ENCODE measurements around the gene RBP7. TPM values are rescaled to one million over a fixed set of nuclear protein-coding genes. Genes with fewer than 3 reads are reported as not detected.
"Not testable (repeated sequence)": the region's sequence is repeated elsewhere in the genome, so short reads cannot be mapped to it uniquely, and the experiment has no call there.

RBP7 gene
- total RNA-seq, 3 donors from 2014 or later = not detected

DNA sequence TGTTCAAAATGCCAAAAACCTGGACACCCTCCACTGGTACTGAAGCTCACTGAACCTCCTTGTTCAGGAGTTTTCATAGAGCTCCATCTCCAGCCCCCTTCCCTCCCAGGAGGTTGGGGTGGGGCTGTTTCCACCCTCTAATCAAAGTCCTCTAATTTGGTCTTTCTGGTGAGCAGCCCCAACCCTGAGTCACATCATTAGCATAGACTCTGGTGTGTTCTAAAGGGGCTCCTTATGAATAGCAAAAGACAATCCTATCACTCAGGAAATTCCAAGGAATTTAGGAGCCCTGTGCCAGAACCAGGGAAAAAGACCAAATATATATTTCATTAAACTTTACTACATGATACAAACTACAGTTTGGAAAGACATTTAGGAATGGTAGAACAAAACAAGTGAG is 22.5 kb downstream of the RBP7 start:
- H3K4me3 Mint-ChIP-seq = no peak overlapping the region
- ATAC-seq = no peak
- H3K27me3 Mint-ChIP-seq (ENCODE audit: low read depth) = peaks cover 3% of the 10 kb centered on the region
- H3K9me3 Mint-ChIP-seq = no peaks in the 10 kb centered on the region
- no peaks in the 10 kb centered on the region for H3K4me1 Mint-ChIP-seq (ENCODE audit: low read depth)
- no peaks in the 10 kb centered on the region for H3K36me3 Mint-ChIP-seq (ENCODE audit: insufficient read depth)
- DNase-seq = no peak

DNA sequence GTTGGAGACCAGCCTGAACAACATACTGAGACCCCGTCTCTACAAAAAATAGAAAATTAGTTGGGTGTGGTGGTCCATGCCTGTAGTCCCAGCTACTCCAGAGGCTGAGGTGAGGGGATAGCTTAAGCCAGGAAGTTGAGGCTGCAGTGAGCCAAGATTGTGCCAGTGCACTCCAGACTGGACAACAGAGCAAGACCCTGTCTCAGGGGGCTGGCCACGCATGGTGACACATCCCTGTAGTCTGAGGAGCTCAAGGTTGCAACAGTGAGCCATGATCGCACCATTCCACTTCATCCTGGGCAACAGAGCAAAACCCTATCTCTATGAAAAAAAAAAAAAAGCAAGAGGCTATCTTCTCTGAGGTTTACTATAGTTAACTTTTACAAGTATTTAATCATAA is 23.1 kb downstream of the RBP7 start:
- no peak overlapping the region for H3K4me3 Mint-ChIP-seq
- no peaks in the 10 kb centered on the region for H3K36me3 Mint-ChIP-seq (ENCODE audit: insufficient read depth)
- DNase-seq = no peak
- H3K9me3 Mint-ChIP-seq = no peaks in the 10 kb centered on the region
- no peak for ATAC-seq
- no peaks in the 10 kb centered on the region for H3K4me1 Mint-ChIP-seq (ENCODE audit: low read depth)
- H3K27me3 Mint-ChIP-seq (ENCODE audit: low read depth) = no peaks in the 10 kb centered on the region

DNA sequence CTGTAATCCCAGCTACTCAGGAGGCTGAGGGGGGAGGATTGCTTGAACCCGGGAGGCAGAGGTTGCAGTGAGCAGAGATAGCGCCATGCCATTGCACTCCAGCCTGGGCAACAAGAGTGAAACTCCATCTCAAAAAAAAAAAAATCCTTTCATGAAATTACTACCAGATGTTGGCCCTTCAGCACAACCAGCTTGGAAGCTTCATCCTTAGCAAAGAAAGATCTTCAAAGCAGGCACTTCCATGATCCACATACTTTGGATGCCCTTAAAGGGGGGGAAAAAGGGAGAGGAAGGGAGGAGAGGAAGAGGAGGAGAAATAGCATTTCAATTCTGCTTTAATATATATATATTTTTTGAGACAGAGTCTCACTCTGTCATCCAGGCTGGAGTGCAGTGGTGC is 23.6 kb downstream of the RBP7 start:
- H3K27me3 Mint-ChIP-seq (ENCODE audit: low read depth); H3K36me3 Mint-ChIP-seq (ENCODE audit: insufficient read depth); H3K4me3 Mint-ChIP-seq; H3K4me1 Mint-ChIP-seq (ENCODE audit: low read depth); H3K9me3 Mint-ChIP-seq; DNase-seq; ATAC-seq: not testable (repeated sequence)

DNA sequence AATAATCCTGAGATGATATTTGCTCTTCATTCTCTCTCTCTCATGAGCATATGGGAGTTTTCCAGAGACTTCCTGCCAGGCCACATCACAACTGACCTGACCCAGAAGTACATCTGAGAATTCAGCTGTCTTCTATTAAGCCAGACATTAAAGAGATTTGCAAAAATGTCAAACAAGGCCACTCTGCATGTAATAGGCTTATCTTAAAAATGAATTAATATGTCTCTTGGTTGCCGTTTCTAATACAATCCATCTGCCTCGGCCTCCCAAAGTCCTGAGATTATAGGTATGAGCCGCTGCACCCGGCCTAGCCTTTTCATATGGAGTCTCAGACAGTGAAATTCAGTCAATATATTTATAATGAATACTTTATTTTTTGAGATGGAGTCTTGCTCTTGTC is 25.0 kb downstream of the RBP7 start:
- not testable (repeated sequence) for DNase-seq; H3K27me3 Mint-ChIP-seq (ENCODE audit: low read depth); H3K36me3 Mint-ChIP-seq (ENCODE audit: insufficient read depth); H3K4me1 Mint-ChIP-seq (ENCODE audit: low read depth); ATAC-seq; H3K4me3 Mint-ChIP-seq; H3K9me3 Mint-ChIP-seq

DNA sequence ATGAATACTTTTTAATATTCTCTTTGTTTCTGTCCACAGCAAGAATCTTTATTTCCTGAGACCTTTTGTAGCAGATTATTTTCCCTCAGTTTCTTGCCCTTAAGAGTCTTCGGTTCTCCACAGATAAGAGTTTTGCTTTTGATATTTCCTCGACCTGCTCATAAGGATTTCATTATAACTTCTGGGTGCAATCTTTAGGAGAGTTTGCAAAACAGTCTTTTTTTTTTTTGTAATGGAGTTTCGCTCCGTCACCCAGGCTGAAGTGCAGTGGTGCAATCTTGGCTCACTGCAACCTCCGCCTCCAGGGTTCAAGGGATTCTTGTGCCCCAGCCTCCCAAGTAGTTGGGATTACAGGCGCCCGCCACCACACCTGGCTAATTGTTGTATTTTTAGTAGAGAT is 25.6 kb downstream of the RBP7 start:
- no peak for DNase-seq
- Mint-ChIP-seq H3K4me3 (no peak overlapping the region), H3K27me3 (ENCODE audit: low read depth) (no peaks in the 10 kb centered on the region), H3K9me3 (no peaks in the 10 kb centered on the region), H3K4me1 (ENCODE audit: low read depth) (no peaks in the 10 kb centered on the region), H3K36me3 (ENCODE audit: insufficient read depth) (no peaks in the 10 kb centered on the region)
- no peak for ATAC-seq

DNA sequence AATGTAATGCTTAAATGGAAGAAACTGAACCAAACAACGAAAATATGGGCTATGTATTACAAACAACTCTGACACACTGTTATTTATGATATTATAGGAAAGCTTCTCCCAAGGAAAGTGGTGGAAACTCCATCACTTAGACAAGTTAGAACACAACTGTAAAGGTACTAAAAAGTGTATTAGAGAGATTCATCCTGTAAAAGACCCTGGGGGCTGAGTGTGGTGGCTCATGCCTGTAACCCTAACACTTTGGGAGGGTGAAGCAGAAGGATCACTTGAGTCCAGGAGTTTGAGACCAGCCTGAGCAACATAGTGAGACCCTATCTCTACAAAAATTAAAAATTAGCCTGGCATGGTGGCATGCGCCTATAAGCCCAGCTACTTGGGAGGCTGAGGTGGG is 28.3 kb downstream of the RBP7 start:
- no peaks in the 10 kb centered on the region for H3K9me3 Mint-ChIP-seq
- H3K36me3 Mint-ChIP-seq (ENCODE audit: insufficient read depth) = no peaks in the 10 kb centered on the region
- H3K27me3 Mint-ChIP-seq (ENCODE audit: low read depth) = no peaks in the 10 kb centered on the region

DNA sequence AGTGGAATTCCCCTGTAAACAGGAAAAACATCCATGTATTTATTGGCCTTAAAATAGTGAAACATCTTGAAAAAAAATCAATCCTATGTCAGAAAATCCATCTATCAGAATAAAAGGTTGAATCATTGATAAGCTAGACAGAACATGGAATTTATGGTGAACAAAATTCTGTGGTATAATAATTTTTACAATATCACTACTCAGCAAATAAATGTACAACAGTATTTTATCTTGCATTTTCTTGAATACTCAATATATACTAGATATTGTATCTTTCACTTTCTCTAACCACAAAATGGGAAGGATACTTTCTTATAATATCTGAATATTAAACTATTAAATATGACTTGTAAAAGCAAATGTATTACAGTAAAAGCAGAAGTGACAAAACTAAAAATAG is 30.0 kb downstream of the RBP7 start:
- H3K4me3 Mint-ChIP-seq = no peak overlapping the region
- no peak for ATAC-seq
- H3K27me3 Mint-ChIP-seq (ENCODE audit: low read depth) = no peaks in the 10 kb centered on the region
- no peaks in the 10 kb centered on the region for H3K36me3 Mint-ChIP-seq (ENCODE audit: insufficient read depth)
- no peak for DNase-seq
- H3K9me3 Mint-ChIP-seq = no peaks in the 10 kb centered on the region
- H3K4me1 Mint-ChIP-seq (ENCODE audit: low read depth) = no peaks in the 10 kb centered on the region

More for the DNA sequence above, 28.3 kb downstream of the RBP7 start:
- ATAC-seq (no peak), DNase-seq (no peak)
- H3K4me1 Mint-ChIP-seq (ENCODE audit: low read depth) = no peaks in the 10 kb centered on the region
- H3K4me3 Mint-ChIP-seq = no peak overlapping the region

DNA sequence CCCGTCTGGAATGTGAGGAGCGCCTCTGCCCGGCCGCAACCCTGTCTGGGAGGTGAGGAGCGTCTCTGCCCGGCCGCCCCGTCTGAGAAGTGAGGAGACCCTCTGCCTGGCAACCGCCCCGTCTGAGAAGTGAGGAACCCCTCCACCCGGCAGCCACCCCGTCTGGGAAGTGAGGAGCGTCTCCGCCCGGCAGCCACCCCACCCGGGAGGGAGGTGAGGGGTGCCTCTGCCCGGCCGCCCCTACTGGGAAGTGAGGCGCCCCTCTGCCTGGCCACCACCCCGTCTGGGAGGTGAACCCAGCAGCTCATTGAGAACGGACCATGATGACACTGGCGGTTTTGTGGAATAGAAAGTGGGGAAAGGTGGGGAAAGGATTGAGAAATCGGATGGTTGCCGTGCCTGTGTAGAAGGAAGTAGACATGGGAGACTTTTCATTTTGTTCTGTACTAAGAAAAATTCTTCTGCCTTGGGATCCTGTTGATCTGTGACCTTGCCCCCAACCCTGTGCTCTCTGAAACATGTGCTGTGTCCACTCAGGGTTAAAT is 32.0 kb downstream of the RBP7 start:
- not testable (repeated sequence) for H3K36me3 Mint-ChIP-seq (ENCODE audit: insufficient read depth); H3K27me3 Mint-ChIP-seq (ENCODE audit: low read depth); H3K4me3 Mint-ChIP-seq; DNase-seq; H3K9me3 Mint-ChIP-seq; ATAC-seq
- peaks cover 10% of the 10 kb centered on the region for H3K4me1 Mint-ChIP-seq (ENCODE audit: low read depth)

DNA sequence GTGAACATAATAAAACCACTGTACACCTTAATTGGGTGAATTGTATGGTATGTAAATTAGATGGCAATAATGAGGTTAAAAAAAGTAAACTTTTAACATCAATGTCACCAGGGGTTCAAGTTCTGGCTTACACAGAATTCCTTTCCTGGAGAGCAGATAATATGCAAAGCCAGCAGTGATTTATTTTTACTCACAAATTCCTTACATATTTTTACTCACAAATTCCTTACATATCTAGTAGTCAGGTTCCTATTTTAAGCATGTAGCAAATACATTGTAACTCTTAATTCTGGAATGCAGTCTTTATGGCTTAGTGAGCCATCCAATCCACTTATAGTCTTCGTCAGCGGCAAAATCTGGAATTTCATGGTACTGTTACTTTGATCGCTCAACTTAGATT is 34.4 kb downstream of the RBP7 start:
- no peak for DNase-seq
- peaks cover 2% of the 10 kb centered on the region for H3K36me3 Mint-ChIP-seq (ENCODE audit: insufficient read depth)
- peak overlapping the region; percentile 11 for H3K4me3 Mint-ChIP-seq
- peaks cover 22% of the 10 kb centered on the region for H3K4me1 Mint-ChIP-seq (ENCODE audit: low read depth)
- no peaks in the 10 kb centered on the region for H3K27me3 Mint-ChIP-seq (ENCODE audit: low read depth)
- no peaks in the 10 kb centered on the region for H3K9me3 Mint-ChIP-seq
- ATAC-seq = no peak

DNA sequence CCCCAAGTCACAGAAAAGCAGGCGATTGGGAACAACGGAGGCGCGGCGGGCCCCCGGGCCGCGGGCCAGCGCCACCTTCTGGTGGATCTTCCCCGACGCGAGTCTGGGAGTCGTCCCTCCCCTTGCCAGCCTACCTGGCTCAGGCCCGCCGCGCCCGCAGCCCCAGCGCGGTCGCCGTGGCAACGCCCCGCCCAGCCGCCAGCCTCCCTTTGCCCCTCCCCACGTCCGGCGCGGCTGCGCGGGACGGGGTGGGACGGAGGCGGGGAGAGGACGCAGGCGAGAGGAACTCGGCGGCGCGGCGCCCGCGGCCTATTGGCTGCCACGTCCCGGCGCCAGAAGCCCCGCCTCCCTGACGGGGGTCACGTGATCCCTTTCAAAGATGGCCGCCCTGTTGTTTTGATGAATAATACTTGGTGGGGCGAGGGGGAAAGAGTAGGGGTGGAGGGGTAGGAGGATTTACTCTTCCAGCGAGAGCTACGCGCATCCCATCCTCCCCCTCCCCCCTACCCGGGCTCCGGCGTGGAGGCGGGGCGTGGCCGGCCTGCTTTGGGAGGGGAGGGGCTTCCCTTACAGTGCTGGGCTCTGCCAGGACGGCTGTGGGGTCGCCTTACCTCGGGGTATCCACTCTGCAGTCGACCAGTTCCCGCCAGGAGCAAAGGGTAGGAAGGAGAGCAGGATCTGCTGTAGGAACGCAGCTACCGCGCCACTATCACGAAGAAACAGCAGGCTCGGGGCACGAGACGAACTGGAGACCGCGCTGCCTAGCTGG is 35.7 kb downstream of the RBP7 start, which contains the start of gene UBE4B:
TSS of gene UBE4B (plus strand) at position 369 of the 769 bp plus-strand sequence. CDS start 713 bp downstream, outside the sequence.
- Mint-ChIP-seq H3K4me1 (ENCODE audit: low read depth) (peaks cover 22% of the 10 kb centered on the region), H3K36me3 (ENCODE audit: insufficient read depth) (peaks cover 5% of the 10 kb centered on the region), H3K9me3 (no peaks in the 10 kb centered on the region), H3K4me3 (peak within 1 kb of the TSS; percentile 97), H3K27me3 (ENCODE audit: low read depth) (no peaks in the 10 kb centered on the region)
- ATAC-seq (peak; percentile 92 to 94), DNase-seq (peak; percentile 98)

DNA sequence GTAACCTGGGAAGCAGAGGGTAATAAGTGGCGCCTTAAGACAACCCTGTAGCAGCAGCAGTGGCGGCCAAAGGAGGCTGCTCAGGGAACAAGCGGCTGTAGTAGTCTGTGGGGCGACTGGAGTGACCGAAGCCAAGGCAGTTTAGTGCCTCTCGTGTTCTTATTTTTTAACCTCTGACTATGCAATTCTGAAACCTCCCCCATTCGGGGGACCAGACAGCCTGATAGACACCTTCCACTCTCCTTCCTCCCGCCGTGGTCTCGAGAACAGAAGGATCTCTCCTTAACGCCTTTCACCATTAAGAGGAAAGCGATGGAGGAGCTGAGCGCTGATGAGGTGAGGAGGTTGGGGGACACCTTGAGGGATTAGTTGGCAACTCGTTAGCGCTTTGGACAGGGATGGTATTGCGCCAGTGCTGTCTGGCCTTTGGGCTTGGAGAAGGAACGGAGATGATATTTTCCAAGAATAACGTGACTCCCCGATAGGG is 36.4 kb downstream of the RBP7 start:
- no peak for DNase-seq
- H3K4me3 Mint-ChIP-seq = peak overlapping the region; percentile 97
- peak; percentile 29 to 30 for ATAC-seq
- H3K27me3 Mint-ChIP-seq (ENCODE audit: low read depth) = no peaks in the 10 kb centered on the region
- H3K36me3 Mint-ChIP-seq (ENCODE audit: insufficient read depth) = peaks cover 5% of the 10 kb centered on the region
- H3K4me1 Mint-ChIP-seq (ENCODE audit: low read depth) = peaks cover 22% of the 10 kb centered on the region
- H3K9me3 Mint-ChIP-seq = no peaks in the 10 kb centered on the region

DNA sequence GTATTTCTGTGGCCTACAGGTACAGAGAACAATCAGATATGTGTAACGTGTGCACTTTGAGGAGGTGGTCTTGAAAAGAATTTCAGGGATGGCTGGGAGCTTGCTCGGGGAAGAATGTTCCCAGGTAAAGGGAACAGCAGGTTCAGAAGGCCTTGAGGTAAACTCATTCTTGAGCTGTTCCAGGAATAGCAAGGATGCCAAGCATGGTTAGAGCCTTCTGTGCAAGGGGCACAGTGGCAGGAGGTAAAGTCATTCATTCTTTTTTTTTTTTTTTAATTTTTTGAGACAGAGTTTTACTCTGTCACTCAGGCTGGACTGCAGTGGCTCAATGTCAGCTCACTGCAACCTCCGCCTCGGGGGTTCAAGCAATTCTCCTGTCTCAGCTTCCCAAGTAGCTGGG is 45.7 kb downstream of the RBP7 start:
- H3K4me3 Mint-ChIP-seq = no peak overlapping the region
- peaks cover 34% of the 10 kb centered on the region for H3K4me1 Mint-ChIP-seq (ENCODE audit: low read depth)
- peaks cover 19% of the 10 kb centered on the region for H3K36me3 Mint-ChIP-seq (ENCODE audit: insufficient read depth)
- H3K9me3 Mint-ChIP-seq = no peaks in the 10 kb centered on the region
- ATAC-seq (no peak), DNase-seq (no peak)
- no peaks in the 10 kb centered on the region for H3K27me3 Mint-ChIP-seq (ENCODE audit: low read depth)

DNA sequence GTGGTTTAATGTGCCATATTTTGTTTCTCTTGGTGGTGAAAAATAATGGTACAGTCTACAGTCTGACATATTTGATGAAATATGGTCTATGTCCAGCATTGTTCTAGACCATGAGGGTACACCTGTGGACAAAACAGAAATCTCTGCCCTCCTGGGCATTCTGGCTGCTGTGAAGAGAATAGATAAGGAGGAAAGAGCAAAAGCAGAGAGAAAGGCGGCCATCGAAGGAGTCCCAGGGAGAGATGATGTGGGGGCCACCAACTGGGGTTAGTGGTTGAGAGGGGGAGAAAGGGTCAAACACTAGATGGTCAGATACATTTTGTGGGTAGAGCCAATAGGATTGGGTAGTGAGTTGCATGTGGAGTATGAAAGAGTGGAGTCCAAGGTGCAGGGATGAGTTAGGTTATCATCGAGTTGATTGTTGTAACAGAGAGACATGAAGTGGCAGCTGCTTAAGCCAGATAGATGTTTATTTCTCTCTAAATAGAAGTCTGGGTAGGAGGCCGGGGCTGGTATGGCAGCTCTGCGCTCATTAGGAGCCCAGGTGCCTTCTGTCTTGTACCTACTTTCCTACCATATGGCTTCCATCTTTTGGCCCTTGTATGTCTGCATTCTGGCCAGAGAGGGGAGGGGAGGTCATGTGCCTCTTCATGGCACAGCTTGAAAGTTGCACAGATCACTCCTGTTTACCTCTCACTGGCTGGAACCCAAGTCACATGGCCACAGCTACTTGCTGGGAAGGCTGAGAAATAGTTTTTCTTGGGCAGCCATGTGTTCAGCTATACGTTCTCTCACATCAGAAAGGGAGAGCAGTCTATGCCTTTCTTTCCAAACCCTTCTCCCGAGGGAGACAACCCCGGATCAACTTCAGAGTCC is 48.7 kb downstream of the RBP7 start:
- Mint-ChIP-seq H3K4me1 (ENCODE audit: low read depth) (peaks cover 36% of the 10 kb centered on the region), H3K36me3 (ENCODE audit: insufficient read depth) (peaks cover 20% of the 10 kb centered on the region), H3K9me3 (no peaks in the 10 kb centered on the region), H3K4me3 (no peak overlapping the region), H3K27me3 (ENCODE audit: low read depth) (no peaks in the 10 kb centered on the region)
- ATAC-seq (no peak), DNase-seq (no peak)

DNA sequence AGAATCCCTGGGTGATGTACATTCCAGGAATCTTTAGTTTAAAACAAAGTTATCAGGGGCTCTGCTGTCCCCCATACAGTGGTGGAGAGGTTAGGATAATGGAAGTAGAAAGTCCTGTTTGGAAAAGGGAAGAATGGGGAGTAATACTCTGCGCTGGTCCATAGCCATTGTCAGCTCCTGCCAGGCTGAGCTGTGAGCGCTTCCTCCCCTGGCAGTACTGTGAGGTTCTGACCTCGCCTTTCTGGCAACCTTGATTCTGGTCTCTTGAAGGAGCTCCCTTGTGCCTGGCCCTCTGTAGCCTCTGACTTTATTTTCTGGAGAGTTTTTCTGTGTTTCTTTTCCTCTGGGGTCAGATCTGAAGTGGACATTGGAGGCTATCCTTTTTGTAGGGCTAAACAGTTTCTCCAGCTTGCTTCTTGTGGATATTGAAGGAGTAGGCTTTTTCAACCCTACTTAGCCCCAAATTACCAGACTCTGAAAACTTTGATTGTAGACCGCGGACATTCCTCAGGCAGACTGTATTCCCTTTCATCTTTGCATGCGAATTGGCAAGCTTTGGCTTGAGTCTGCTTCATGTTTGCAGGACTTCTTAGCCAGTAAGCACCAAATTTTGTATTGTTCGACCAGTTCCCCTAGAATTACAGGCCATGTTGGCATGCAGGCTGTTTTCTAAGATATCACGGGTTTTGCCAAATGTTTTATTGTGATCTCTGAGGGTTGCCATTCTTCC is 49.5 kb downstream of the RBP7 start:
- H3K36me3 Mint-ChIP-seq (ENCODE audit: insufficient read depth) = peaks cover 24% of the 10 kb centered on the region
- H3K4me1 Mint-ChIP-seq (ENCODE audit: low read depth) = peaks cover 34% of the 10 kb centered on the region
- no peak overlapping the region for H3K4me3 Mint-ChIP-seq

More for the DNA sequence above, 49.5 kb downstream of the RBP7 start:
- DNase-seq (no peak), ATAC-seq (no peak)
- H3K27me3 Mint-ChIP-seq (ENCODE audit: low read depth) = no peaks in the 10 kb centered on the region
- no peaks in the 10 kb centered on the region for H3K9me3 Mint-ChIP-seq
